Myocyte (in vitro differentiated cells): ENCODE results near the gene MYOCD. TPM values are rescaled to one million over a fixed set of nuclear protein-coding genes. Genes with fewer than 3 reads are reported as not detected.

Experiments
- DNase-seq: peaks from one replicate; pipeline ENCODE4 v3.0.0-alpha.2; 2012; ENCODE audit warnings: low read depth
- total RNA-seq: library from RNA; depleted of rRNA; stranded (reverse); fragments of >200 nt; gene quantifications from 2 replicates; pipeline ENCODE4 v1.2.3, GENCODE V29; 2014

Gene MYOCD
- total RNA-seq, 1 donor from 2014 or later: 0.05 TPM

DNA sequence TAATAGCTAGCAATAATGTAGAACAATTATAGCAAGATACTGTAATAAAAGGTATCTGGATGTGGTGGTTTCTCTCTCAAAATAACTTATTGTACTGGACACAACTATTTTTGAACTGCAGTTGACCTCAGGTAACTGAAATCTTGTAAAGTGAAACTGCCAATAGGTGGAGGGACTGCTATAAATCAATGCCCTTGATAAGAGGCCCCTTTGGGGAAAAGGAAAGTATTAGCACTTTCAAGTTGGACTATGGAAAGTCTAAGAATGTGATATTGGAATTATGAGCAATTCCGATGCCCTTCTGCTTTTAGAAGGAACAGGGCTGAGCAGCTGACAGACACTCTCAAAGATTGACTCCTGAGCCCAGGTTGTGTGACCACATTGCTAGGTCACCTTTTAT is 79.1 kb downstream of the MYOCD start:
- DNase-seq: no peak

DNA sequence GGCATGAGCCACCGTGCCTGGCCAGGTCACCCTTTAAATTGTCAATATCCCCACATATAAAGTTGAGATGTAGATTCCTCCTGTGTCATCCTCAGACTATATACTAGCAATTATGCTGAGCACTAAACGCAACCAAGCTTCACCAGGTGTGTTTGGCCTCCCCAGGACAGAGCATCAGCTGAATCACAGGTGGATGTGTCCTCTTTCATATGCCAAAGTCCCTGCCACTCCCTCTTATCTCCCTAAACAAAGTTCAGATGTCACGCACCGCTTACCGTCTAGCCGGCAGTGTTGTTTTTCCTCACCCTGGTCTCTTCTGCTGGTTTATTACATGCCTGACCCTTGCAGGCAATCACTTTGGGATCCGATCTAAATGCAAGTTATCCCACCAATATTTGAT is 79.8 kb downstream of the MYOCD start:
- no peak for DNase-seq

DNA sequence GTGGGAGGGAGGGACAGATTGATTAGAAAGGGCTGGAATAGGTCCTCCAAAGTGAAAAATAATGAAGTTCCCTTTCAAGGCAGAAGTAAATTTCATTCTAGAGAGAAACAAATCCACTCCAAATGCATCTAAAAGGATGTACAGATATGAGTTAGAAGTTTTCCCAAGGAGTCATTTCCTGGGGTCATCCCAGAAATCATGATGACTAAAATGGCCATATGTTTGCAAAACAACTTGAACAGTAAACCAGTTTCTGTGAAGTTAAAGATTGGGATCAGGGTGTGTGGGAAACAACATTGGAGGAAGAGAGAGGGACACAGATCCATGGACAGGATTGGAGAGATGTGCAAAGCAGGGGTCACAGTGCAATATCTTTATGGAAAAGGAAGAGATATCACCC is 91.1 kb downstream of the MYOCD start:
- no peak for DNase-seq

DNA sequence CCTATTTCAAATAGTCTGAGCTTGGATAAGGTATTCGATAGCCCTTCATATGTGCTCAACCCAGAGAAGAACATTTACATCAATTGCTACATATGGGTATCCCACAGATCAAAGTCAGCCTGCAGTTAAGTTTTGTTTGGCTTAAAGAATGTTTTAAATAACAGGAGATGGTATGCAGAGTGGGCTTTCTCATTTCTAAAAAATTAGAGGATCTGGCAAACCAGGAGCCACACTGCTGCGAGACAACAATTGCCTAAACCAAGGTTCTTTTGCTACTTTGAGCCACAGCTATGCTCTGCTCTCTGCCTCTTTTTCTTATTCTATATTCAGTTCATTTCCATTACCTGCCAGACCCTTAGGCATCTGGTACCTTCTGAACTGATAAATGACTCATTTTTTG is 93.4 kb downstream of the MYOCD start:
- DNase-seq: no peak

DNA sequence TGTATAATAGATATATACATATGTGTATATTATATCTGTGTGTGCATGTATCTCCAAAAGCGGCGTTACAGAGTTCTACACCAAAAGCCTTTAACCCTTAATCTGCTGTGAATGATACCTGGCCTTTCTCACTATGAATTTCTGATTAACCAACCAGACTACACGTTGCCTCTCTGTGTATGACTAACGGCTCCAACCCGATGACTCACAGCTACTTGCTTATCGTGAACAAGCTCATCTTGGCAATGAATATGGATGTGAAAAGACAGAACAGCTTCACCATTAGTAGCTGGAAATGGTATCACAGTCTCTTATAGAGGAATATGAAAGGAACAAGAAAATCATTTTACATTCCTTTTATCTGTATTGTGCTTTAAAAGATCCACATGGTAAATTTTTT is 99.9 kb downstream of the MYOCD start:
- DNase-seq: no peak

DNA sequence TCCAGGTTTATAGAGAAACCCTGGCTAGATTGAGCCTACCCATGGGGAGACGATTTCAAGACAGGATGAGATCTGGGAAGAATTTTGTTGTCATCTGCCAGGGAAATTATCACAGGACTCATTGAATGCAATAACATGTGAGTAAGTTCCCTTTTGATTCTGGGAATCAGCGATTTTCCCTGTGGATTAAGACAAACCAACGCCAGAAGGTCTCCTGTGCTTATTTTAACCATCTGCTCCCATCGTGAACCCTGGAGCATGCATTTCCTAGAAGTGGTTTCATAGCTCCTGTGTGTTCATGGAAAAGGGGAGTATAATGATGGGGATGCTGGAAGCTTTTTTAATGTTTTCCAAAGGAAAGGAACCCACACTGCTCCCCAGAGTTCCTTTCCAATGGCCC is 102.6 kb downstream of the MYOCD start:
- no peak for DNase-seq

DNA sequence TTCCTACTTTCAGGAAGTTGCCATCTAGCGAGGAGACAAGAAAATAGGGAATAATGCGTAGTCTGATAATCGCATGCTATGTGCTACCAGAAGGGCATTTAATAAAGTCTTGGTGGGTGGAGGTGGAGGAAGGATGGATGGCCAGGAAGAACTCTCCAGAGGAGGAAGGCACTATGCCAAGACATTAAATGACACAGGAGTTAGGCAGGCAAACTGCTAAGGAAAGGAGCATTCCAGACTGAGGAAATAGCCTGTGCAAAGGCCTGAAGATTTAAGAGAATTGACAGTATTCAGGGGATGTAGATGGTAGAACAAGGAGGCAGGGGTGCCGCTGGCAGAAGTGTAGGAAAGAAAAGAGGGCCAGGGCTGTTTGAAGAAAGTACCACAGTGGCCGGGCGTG is 104.3 kb downstream of the MYOCD start:
- no peak for DNase-seq

DNA sequence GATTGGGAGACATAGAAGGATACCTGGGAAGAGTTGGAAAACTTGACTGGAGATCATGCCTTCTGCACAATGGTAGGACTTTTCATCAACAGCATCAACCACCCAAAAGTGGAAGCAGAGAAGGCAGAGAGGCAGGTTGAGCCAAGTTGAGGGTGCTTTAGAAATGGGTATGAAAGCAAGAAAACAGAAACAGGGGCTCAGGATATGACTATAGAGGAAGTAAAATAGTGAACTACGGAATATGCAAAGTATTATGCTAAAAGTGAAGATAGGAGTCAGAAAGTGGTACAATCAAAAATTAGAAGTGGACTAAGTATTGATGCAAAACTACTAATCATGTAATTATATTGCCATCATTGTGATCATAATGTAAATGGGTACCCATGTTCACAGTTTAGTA is 107.5 kb downstream of the MYOCD start:
- no peak for DNase-seq

DNA sequence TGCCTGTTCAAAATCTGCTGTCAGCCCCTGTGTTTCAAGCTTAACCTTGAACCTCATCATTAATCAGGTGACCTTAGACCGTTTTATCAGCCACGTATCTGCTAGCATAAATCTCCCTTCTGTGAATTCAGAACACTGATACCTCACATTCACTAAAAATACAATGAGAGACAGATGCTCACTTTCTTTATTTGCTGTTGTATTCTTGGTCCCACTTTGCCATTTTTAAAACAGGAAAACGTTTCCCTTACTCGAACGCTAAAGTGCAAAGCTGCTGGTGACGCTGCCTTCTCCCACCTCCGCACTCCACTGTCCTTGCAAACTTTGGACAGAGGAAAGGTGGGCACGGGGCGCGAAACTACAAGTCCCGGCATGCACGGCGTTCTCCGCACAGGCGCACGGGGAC is 123.4 kb downstream of the MYOCD start:
- DNase-seq: no peak

DNA sequence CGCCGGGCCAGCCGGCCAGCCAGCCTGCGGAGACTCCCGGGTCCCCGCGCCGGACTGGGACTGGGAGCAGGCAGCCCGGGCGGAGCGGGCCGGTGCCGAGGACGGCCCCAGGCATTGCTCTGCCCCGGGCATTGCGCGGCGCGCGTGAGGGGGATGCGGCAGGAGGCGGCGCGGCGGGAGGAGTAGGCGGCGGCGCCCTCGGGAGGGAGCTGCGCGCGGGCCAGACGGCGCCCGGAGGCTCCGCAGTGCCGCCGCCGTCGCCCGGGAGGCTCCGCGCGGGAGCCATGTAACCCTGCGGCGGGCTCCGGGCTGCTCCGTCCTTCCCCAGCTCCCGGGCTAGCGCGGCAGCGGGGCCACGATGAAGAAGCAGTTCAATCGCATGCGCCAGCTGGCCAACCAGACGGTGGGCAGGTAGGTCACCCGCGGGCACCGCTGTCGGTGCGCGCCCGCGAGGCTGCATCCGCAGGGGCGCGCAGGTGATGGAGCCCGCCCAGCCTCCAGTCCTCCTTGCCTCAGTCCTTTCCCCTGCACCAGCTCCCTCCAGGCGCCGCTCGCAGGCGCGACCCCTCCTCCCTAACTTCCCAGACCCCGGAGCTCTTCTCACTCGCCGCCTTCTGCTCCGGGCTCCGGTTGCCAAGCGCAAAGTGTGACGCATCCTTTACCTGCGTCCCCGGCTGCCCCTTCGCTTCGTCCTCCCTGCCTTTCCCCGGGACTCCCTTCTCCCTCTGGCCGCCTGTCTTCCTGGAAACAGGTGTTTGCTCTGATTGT is 124.0 kb downstream of the MYOCD start, which contains the start of gene ARHGAP44:
Gene ARHGAP44 (plus strand): TSS at position 18 of the 768 bp plus-strand sequence. CDS start 341 bp downstream, at position 359.
- peak; percentile 44 for DNase-seq

DNA sequence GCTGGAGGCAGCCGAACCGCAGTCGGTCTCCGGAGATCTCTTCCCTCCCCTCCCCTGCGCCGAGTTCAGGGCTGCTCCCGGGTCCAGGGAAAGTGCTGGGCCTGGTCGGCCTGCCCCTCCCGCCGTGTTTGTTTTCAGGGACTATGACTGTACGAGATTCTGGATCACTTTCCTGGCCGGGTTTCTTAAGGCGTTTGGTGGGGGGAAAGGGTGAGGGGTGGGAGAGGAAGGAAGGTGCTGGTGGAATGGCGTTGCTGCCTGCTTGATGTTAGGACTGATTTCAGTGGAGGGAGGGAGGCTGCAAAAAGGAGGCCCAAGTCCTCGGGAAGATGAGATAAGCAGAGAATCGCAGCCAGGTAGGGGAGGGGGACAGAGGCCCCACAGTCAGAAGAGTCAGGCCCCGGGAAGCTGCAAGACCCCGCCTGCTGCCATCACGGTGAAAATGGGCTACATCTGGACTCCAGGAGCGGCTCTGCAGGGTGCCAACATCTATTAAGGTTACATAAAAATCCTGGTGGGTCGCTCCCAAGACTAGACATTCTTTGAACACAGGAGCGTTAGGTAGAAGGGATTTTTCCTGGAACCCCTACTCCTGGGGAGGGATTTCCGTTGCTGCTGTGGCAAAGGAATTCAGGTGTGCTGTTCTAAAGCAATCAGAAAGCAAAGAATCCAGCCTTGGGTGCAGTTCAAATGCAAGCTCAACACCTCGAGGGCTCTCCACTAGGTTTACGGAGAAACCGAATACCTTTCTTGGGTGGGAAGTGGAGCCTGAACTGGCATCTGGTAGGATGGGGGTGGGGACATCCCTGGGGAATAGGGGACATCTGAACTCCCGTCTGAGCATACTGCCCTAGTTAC is 124.8 kb downstream of the MYOCD start:
- DNase-seq: no peak

DNA sequence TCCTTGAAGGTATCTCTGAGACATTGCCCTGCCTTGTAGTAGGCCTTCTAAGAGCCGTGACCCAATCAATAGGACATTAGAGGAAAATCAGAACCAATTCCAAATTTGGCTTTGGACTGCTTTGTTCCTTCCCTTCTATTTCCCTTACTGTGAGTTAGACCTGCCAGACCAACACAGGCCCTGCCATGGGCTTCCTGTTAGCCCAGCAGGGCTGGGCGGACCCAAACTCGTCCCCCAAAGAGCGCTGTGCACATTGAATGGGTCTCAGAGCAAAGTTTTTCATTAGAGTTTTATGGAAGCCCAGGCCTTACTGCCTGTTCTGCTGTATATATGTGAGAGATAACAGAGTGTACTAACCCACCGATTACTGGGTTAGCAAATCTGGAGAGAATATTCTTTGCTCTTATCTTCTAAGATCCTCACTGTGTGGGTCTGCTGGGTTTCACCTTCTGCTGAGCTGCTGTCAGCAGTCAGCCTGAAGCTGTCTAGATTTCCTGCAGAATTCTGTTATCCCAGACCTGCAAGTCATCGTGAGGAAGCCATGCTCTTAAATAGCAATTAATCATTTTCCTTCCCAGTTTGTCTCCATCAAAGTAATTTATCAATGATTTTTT is 129.3 kb downstream of the MYOCD start:
- no peak for DNase-seq

DNA sequence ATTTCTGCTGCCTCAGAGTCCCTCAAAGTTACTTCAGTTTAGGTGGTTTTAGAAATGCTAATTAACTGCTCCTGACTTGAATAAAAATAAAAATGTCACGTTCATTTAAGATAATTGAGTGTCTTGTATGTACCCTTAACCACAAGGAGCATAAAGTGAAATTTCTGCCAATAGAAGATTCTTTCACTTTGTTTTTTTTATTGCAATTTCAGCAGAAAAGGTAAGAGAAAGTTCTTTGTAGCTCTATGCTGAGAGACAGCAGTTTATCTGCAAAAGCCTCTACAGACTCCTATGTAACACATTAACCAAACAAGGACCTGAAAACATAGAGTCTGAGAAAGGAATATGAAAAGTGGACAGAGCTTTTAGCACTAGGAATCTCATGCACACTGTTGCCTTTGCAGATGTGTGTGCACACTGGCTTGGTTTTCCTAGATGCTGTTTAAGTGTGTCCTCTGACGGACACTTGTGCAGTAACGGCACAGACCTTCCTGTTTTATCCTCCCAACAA is 135.2 kb downstream of the MYOCD start:
- no peak for DNase-seq

DNA sequence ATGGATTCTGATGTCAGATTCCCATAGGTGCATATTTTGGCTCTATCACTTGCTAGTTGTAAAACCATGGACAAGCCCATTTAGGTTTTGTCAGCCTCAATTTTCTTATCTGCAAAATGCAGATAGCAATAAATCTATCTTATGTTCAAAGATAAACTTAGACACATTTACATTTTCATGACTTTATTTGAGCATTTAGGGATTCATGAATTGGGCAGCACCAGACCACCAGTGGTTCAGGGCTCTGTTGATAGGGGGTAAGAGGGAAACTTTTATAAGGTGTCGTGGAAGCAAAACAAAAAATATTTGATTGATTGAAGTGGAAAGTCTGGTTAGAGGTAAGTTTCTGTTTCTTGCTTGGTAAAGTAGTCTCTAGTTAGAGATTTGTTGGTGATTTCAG is 140.9 kb downstream of the MYOCD start:
- DNase-seq: no peak

DNA sequence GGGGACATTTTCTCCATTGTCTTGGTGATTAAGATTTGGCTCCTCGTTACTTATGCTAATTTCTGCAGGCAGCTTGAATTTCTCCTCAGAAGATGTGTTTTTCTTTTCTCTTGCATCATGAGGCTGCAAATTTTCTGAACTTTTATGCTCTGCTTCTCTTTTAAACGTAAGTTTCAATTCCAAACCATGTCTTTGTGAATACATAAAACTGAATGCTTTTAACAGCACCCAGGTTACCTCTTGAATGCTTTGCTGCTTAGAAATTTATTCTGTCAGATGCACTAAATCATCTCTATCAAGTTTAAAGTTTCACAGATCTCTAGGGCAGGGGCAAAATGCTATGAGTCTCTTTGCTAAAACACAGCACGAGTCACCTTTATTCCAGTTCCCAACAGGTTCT is 143.0 kb downstream of the MYOCD start:
- DNase-seq: no peak

DNA sequence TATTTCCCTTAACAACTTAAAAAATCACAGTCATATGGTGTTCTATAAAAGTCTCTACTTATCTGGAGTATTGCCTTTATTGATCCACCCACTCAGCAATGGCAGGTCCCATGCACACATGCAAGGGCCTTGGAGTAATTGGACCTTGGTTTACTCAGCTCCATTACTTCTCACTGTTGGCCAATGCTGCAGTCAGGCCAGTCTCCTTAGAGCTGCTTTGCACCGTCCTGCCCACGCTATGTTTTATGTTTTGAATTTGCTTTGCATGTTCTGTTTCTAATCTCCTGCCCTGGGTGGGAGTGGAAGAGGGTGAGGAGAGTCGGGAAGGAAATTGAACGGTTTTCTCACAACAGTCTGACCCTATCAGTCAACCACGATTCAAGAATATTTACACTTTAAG is 147.2 kb downstream of the MYOCD start:
- DNase-seq: no peak

DNA sequence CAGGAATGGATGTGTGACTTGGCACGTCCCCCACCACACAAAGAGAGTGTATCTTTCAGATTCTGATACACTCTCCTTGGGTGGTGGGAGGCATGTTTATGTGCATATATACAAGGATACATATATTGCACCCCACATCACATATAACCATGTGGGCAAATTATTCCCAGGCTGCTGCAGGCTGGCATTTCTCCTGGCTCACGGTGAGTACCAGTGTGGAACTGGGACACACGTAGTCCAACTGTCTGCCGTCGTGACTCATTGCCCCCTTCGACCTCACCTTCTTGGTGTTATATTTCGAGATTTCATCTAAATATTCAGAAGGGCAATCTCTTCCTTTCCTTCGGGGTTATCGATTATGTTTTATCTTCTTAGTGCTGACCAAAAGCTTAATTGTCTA is 148.0 kb downstream of the MYOCD start:
- DNase-seq: no peak

DNA sequence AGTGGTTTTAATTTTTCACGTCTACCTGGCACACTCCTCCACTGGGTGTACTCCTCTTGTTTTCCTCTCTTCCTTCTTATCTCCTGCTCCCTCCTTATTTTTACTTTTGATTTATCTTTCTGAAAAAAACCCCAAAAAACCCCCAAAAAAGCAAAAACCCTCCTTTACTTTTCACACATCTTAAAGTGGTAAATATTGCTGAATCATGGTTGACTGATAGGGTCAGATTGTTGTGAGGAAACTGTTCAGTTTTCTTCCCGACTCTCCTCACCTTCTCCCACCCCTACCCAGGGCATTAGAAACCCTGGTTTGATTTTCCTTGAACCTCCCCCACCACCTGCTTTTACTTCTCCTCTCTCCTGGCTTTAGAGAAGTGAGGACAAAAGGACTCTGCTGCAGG is 149.0 kb downstream of the MYOCD start:
- DNase-seq: no peak

DNA sequence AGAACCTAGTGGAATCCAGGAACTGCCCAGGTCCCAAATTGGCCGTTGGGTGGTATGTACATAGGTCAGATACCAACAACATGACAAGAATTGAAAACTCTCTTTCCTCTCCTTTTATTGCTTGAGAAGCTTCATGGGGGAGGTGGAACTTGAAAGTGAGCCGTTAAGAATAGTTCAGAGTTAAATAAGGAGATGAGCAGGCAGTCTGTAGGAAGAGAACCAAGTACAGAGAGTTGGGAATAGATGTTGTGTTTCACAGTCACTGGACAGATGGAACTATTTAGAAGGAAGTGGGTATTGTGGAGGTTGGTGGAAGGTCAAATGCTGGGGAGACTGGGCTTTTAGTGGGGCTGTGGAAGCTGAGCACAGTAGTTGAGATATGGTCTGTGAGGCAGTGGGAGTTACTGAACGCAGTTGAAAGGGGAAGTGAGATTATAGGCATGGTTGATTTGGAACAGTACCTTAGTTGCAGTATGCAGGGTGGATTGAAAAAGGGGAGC is 150.0 kb downstream of the MYOCD start:
- no peak for DNase-seq
